GM23248 (cell line): Measurements from ENCODE around the gene SYCE3.

ENCODE experiments used
- EZH2 ChIP-seq: fragments of 200-600 bp; sonication (generic); IDR thresholded peaks from 2 replicates; pipeline ENCODE4 v1.6.1; 2018; ENCODE audit warnings: antibody characterized with exemption, mild to moderate bottlenecking; ENCODE audit not compliant: insufficient read depth, poor library complexity, severe bottlenecking
- EZH2phosphoT487 ChIP-seq: fragments of 200-600 bp; sonication (generic); IDR thresholded peaks from 2 replicates; pipeline ENCODE4 v1.6.1; 2018; ENCODE audit warnings: antibody characterized with exemption, moderate library complexity, mild to moderate bottlenecking, low read depth; ENCODE audit not compliant: insufficient read depth

GRCh38 chr22:50569896-50570535, 7.3 kb upstream of the SYCE3 start:
- no peak for TF ChIP-seq EZH2phosphoT487
- no peak for TF ChIP-seq EZH2
